Cardiac fibroblast (primary cell): ENCODE data around the gene ELFN1.

Experiments used
- DNase-seq, 2 donors: peaks; one replicate each; pipeline versions ENCODE4 v3.0.0 to v3.0.0-alpha.2; 2010; ENCODE audit warnings: low read depth in 2 of 2
- H3K4me3 ChIP-seq, 2 donors: replicated peaks in 1 of 2; 1 replicate in 1 of 2; 2 replicates in 1 of 2; pipeline ENCODE4 v1.5.1; 2011; ENCODE audit warnings: low read depth in 2 of 2, low read length in 2 of 2, mild to moderate bottlenecking in 2 of 2, moderate library complexity in 1 of 2
- TF ChIP-seq, protein P1 (sequence below): IDR thresholded peaks from one replicate; pipeline ENCODE4 v1.5.1; 2011; ENCODE audit warnings: low read depth, mild to moderate bottlenecking, low read length, inconsistent platforms

ELFN1 gene

GRCh38 chr7:1732645-1733044, 62.6 kb downstream of the ELFN1 start:
- no peak overlapping the region for H3K4me3 ChIP-seq
- DNase-seq = no peak
- TF ChIP-seq, protein P1, sequence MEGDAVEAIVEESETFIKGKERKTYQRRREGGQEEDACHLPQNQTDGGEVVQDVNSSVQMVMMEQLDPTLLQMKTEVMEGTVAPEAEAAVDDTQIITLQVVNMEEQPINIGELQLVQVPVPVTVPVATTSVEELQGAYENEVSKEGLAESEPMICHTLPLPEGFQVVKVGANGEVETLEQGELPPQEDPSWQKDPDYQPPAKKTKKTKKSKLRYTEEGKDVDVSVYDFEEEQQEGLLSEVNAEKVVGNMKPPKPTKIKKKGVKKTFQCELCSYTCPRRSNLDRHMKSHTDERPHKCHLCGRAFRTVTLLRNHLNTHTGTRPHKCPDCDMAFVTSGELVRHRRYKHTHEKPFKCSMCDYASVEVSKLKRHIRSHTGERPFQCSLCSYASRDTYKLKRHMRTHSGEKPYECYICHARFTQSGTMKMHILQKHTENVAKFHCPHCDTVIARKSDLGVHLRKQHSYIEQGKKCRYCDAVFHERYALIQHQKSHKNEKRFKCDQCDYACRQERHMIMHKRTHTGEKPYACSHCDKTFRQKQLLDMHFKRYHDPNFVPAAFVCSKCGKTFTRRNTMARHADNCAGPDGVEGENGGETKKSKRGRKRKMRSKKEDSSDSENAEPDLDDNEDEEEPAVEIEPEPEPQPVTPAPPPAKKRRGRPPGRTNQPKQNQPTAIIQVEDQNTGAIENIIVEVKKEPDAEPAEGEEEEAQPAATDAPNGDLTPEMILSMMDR = no peak

GRCh38 chr7:1733206-1733907, 63.3 kb downstream of the ELFN1 start:
- no peak for DNase-seq
- no peak overlapping the region for H3K4me3 ChIP-seq
- TF ChIP-seq, protein P1 = no peak

DNA sequence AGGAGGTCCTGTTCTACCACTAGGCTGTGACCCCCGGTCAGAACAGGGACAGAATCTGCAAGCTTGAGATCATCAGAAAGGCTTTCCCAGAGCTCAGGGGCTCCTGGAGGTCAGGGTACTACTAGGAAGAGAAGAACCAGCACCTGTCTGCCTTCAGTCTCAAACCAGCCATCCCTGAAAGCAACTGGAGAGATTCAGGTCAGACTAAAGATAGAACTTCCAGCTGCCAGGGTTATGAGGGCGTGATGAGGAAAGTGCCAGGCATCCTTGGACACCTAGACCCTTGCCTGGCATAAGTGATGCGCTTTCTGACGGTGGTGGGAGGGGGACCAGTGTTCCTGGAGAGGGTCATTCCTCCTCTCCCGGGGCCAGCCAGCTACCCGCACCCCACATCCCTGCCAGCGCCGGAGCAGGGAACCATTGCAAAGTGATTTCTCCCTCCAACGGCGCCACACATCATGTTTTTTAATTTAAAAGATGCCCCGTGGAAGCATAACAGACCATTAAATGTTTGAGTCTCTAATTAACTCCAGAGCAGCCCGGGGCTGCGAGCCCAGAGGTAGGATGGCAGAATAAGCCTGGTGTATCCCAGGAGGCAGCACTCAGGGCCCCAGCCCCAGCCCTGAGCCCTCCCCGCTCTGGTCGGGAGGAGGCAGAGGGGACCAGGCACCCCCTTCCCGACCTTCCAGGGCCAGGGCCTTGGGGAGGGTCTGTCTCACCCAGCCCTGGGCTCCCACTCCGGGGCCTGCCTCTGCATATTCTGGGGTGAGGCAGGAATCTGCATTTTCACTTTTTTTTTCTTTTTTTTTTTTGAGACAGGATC, 64.0 kb downstream of the ELFN1 start:
- no peak overlapping the region for H3K4me3 ChIP-seq
- DNase-seq = no peak
- TF ChIP-seq, protein P1 = no peak

- TF ChIP-seq, protein P1 = no peak
- DNase-seq = no peak
- no peak overlapping the region for H3K4me3 ChIP-seq
These were observed 65.2 kb downstream of the ELFN1 start for GRCh38 chr7:1735262-1735661.

- TF ChIP-seq, protein P1 = no peak
- no peak overlapping the region for H3K4me3 ChIP-seq
- no peak for DNase-seq
These were observed 65.9 kb downstream of the ELFN1 start for GRCh38 chr7:1735806-1736483.

DNA sequence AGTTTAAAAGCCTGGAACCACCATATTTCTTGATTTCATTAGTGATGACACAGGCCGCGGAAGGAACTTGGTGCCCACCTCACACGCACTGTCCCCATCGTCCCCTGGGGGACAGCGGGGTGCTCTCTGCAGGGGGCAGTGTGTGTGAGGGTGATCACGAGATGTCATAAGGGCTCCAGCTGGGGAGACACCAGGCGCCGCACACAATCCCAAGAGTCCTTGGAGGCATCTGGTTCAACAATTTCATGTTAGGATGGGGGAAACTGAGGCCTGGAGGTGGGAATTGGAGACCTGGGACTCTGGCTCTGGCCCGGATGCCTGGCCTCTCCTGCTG, 66.4 kb downstream of the ELFN1 start:
- no peak for DNase-seq
- TF ChIP-seq, protein P1 = no peak
- no peak overlapping the region for H3K4me3 ChIP-seq
